ENCODE data around the gene SKAP1. TPM values are rescaled to one million over a fixed set of nuclear protein-coding genes. Genes with fewer than 3 reads are reported as not detected.

The SKAP1 gene
- polyA plus RNA-seq, 1 of the 3 experiments (the other 2 are of a cell fraction), result not detected

DNA sequence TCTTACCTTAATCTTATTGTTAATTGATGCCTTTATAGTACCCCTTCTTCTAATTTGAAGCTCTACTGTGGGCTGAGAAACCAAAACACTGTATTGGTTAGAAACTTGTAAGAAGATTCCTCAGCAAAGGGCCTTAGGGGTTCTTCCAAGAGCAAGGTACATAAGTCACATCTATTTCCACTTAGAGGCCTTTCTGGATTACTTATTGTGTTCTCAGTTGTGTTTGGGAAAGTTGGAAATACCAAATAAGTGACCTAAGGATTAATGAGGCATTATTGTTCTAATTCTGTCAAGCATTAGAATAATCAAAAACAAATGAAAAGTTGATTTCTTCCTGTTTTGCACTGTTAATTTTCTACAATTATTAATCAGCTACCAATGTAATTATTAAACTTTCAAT lies 85.8 kb downstream of the SKAP1 start:
- ChIA-PET CTCF (interaction anchor here (1.0 to 4.6 kb wide), 6 partner anchors 8 to 249 kb away, joined by 3 to 29 read pairs (median 4); no protein-coding TSS in a partner anchor), POLR2A (no interaction called here)
- no peak overlapping the region for H3K9ac ChIP-seq
- no peaks in the 10 kb centered on the region for H4K20me1 ChIP-seq (ENCODE audit: insufficient read depth)
- H3K9me3 ChIP-seq, result no peaks in the 10 kb centered on the region
- no peaks in the 10 kb centered on the region for H3K9me2 ChIP-seq
- no peak overlapping the region for H2AFZ ChIP-seq (ENCODE audit: low read depth)
- TF ChIP-seq PBX3 (IDR thresholded peaks at IDR 0.05) (no peak), CHD2 (IDR thresholded peaks at IDR 0.05; ENCODE audit: low read length, partially characterized antibody) (no peak), SMC3 (IDR thresholded peaks at IDR 0.05; ENCODE audit: low read depth, low read length) (no peak), GABPA (IDR thresholded peaks at IDR 0.05; ENCODE audit: low read depth) (no peak), FOXM1 (IDR thresholded peaks at IDR 0.05; ENCODE audit: low read depth) (no peak), ZBTB33 (IDR thresholded peaks at IDR 0.05; ENCODE audit: borderline replicate concordance, low read depth) (no peak), JUND (IDR thresholded peaks at IDR 0.05) (no peak), MXI1 (IDR thresholded peaks at IDR 0.05; ENCODE audit: low read depth, low read length) (no peak), POLR2AphosphoS5 (IDR thresholded peaks at IDR 0.05; ENCODE audit: low read depth, low read length) (no peak), ELF1 (IDR thresholded peaks at IDR 0.05) (no peak), MEF2A (IDR thresholded peaks at IDR 0.05; ENCODE audit: borderline replicate concordance, low read depth) (no peak), TCF12 (IDR thresholded peaks at IDR 0.05) (no peak), REST (IDR thresholded peaks at IDR 0.05; ENCODE audit: low read depth, low read length) (no peak), MAX (IDR thresholded peaks at IDR 0.05; ENCODE audit: low read depth) (no peak), RFX5 (IDR thresholded peaks at IDR 0.05; ENCODE audit: low read length) (no peak), NRF1 (IDR thresholded peaks at IDR 0.05; ENCODE audit: low read depth, low read length) (no peak), RAD21 (IDR thresholded peaks at IDR 0.05; ENCODE audit: low read length) (no peak)
- TF ChIP-seq, protein P1, sequence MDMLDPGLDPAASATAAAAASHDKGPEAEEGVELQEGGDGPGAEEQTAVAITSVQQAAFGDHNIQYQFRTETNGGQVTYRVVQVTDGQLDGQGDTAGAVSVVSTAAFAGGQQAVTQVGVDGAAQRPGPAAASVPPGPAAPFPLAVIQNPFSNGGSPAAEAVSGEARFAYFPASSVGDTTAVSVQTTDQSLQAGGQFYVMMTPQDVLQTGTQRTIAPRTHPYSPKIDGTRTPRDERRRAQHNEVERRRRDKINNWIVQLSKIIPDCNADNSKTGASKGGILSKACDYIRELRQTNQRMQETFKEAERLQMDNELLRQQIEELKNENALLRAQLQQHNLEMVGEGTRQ (IDR thresholded peaks at IDR 0.05; ENCODE audit: borderline replicate concordance, low read depth, low read length), result no peak
- TF ChIP-seq, protein P2, sequence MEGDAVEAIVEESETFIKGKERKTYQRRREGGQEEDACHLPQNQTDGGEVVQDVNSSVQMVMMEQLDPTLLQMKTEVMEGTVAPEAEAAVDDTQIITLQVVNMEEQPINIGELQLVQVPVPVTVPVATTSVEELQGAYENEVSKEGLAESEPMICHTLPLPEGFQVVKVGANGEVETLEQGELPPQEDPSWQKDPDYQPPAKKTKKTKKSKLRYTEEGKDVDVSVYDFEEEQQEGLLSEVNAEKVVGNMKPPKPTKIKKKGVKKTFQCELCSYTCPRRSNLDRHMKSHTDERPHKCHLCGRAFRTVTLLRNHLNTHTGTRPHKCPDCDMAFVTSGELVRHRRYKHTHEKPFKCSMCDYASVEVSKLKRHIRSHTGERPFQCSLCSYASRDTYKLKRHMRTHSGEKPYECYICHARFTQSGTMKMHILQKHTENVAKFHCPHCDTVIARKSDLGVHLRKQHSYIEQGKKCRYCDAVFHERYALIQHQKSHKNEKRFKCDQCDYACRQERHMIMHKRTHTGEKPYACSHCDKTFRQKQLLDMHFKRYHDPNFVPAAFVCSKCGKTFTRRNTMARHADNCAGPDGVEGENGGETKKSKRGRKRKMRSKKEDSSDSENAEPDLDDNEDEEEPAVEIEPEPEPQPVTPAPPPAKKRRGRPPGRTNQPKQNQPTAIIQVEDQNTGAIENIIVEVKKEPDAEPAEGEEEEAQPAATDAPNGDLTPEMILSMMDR (IDR thresholded peaks at IDR 0.05), result no peak
- H3K4me2 ChIP-seq, result no peak overlapping the region
- no peak for DNase-seq
- peaks cover 49% of the 10 kb centered on the region for H3K27me3 ChIP-seq (ENCODE audit: insufficient read depth)
- H3K4me3 ChIP-seq (ENCODE audit: low read depth in 2 of 2, low read length in 1 of 2), result no peak overlapping the region
- no peaks in the 10 kb centered on the region for H3K4me1 ChIP-seq (ENCODE audit: control insufficient read depth in 1 of 2, insufficient read depth in 2 of 2, low read depth in 1 of 2, low read length in 1 of 2)
- no peaks in the 10 kb centered on the region for H3F3A ChIP-seq (replicated peaks; ENCODE audit: insufficient read depth)
- H3K36me3 ChIP-seq (replicated peaks in 1 of 2; ENCODE audit: control insufficient read depth in 1 of 2, insufficient read depth in 2 of 2, low read length in 1 of 2), result no peaks in the 10 kb centered on the region
- no peaks in the 10 kb centered on the region for H3K79me2 ChIP-seq (ENCODE audit: insufficient read depth)
- no peak overlapping the region for H3K27ac ChIP-seq (ENCODE audit: low read depth in 2 of 2, low read length in 1 of 2)

All from SK-N-SH (cell line).